ENCODE results near the gene DGLUCY. TPM values are rescaled to one million over a fixed set of nuclear protein-coding genes. Genes with fewer than 3 reads are reported as not detected.
"Not testable (repeated sequence)": the region's sequence is repeated elsewhere in the genome, so short reads cannot be mapped to it uniquely, and the experiment has no call there.

Gene DGLUCY
- total and polyA plus RNA-seq, 2 of the 13 experiments (the other 11 are each of a cell fraction or from before 2014, with no cell fraction given): 14.8 to 36.3 TPM

GRCh38 chr14:91095178-91095577, 18.7 kb upstream of the DGLUCY start (continued):
- TF ChIP-seq ZBED4 (CRISPR knock-in tag; IDR thresholded peaks at IDR 0.05; ENCODE audit: borderline replicate concordance) (no peak), SMAD3 (CRISPR knock-in tag; IDR thresholded peaks at IDR 0.05) (no peak), ZBTB3 (CRISPR knock-in tag; IDR thresholded peaks at IDR 0.05; ENCODE audit: borderline replicate concordance, low read depth) (no peak)

GRCh38 chr14:91097657-91098056, 16.2 kb upstream of the DGLUCY start:
- BruUV-seq (replicated peaks); H4K20me1 ChIP-seq (ENCODE audit: insufficient read depth, low read length); H3K9ac ChIP-seq (ENCODE audit: insufficient read depth, low read depth, low read length); H3K4me2 ChIP-seq (ENCODE audit: low read depth, low read length); H3K9me3 ChIP-seq (ENCODE audit: low read length); ATAC-seq; H2AFZ ChIP-seq (ENCODE audit: low read length); CTCF ChIA-PET (ENCODE audit: low intra/inter-chr PET ratio, low total read pairs); in situ Hi-C loops (cut with HindIII; ENCODE audit: extremely low pct_ligation_motif_present, low pct_unique_long_range_greater_than_20kb); H3K4me3 ChIP-seq (replicated peaks in 1 of 3; ENCODE audit: insufficient read depth in 1 of 3, low read depth in 2 of 3, low read length in 3 of 3); H3K36me3 ChIP-seq (replicated peaks in 1 of 2; ENCODE audit: control insufficient read depth in 1 of 2, insufficient read depth in 2 of 2, low read length in 2 of 2); FAIRE-seq; DNase-seq (ENCODE audit: low spot score); H3K4me1 ChIP-seq (ENCODE audit: insufficient read depth, low read length); H3K27me3 ChIP-seq (ENCODE audit: control insufficient read depth in 1 of 2, insufficient read depth in 2 of 2, low read length in 2 of 2); H3K27ac ChIP-seq (ENCODE audit: extremely low read length, insufficient read depth, low read length); intact Hi-C loops (cut with micrococcal nuclease; ENCODE audit: unreplicated experiment); H3K79me2 ChIP-seq (ENCODE audit: insufficient read depth, low read length): not testable (repeated sequence)
- WGBS (ENCODE audit: low lambda C conversion rate): 79% methylated on average over 5 of the region's 5 CpGs
- POLR2A ChIA-PET: interaction anchor here (0.7 to 1.1 kb wide), 2 partner anchors 17 to 104 kb away, joined by 3 read pairs; no protein-coding TSS in a partner anchor

All from HepG2 (cell line).